Measurements from ENCODE around the gene TCF4.

GRCh38 chr18:55356815-55357214 is 231.2 kb downstream of the TCF4 start:
- no peak for TF ChIP-seq CTCF (IDR thresholded peaks at IDR 0.05; ENCODE audit: low read length)
- TF ChIP-seq EZH2 (optimal IDR thresholded peaks at IDR 0.05; ENCODE audit: low read depth, low read length), result no peak
- no peak for TF ChIP-seq EZH2phosphoT487 (IDR thresholded peaks at IDR 0.05; ENCODE audit: low read length)
